OCI-LY3 (cell line): ENCODE measurements around the gene PREX1.

ENCODE experiments used
- CTCF ChIP-seq: fragments of 200-600, 300-600 bp; sonication (generic); IDR thresholded peaks from 2 replicates; pipeline ENCODE4 v1.5.1; 2014; ENCODE audit warnings: antibody characterized with exemption, low read length, low read depth
- EZH2phosphoT487 ChIP-seq: fragments of 200-600 bp; shearing (Covaris generic); IDR thresholded peaks from 2 replicates; pipeline ENCODE4 v1.6.1; 2018; ENCODE audit warnings: antibody characterized with exemption, mixed run types, low read depth

- no peak for TF ChIP-seq CTCF
- no peak for TF ChIP-seq EZH2phosphoT487
Measured at GRCh38 chr20:48779435-48779834, 48.4 kb downstream of the PREX1 start.
